DMS153 treated with DMSO at 0.1 percent for 48 hours (cell line): ENCODE measurements around the gene SLC23A2.

Source experiments
- DNase-seq: peaks from one replicate; lab custom pipeline; 2025; ENCODE audit not compliant: unreplicated experiment; lab: John Stamatoyannopoulos, UW

Gene SLC23A2

GRCh38 chr20:4904127-4904860 is 97.0 kb downstream of the SLC23A2 start:
- DNase-seq: no peak

GRCh38 chr20:4902788-4903187 is 98.5 kb downstream of the SLC23A2 start:
- DNase-seq: no peak

- no peak for DNase-seq
These were observed 100.1 kb downstream of the SLC23A2 start for GRCh38 chr20:4901031-4901818.

GRCh38 chr20:4898282-4899244 is 102.7 kb downstream of the SLC23A2 start:
- DNase-seq: no peak

- DNase-seq: no peak
These were observed 103.7 kb downstream of the SLC23A2 start for GRCh38 chr20:4897600-4897999.

- no peak for DNase-seq
These were observed 104.3 kb downstream of the SLC23A2 start for GRCh38 chr20:4896971-4897497.

- no peak for DNase-seq
These were observed 105.1 kb downstream of the SLC23A2 start for GRCh38 chr20:4896119-4896702.

GRCh38 chr20:4894981-4895381 is 106.3 kb downstream of the SLC23A2 start:
- no peak for DNase-seq

- DNase-seq: no peak
These were observed 106.9 kb downstream of the SLC23A2 start for GRCh38 chr20:4894409-4894808.

GRCh38 chr20:4893709-4894108 is 107.6 kb downstream of the SLC23A2 start:
- no peak for DNase-seq

- DNase-seq: no peak
These were observed 109.3 kb downstream of the SLC23A2 start for GRCh38 chr20:4891997-4892396.

GRCh38 chr20:4891190-4891763 is 110.0 kb downstream of the SLC23A2 start:
- DNase-seq: no peak

- DNase-seq: no peak
These were observed 111.9 kb downstream of the SLC23A2 start for GRCh38 chr20:4889446-4889845.

GRCh38 chr20:4887586-4887985 is 113.7 kb downstream of the SLC23A2 start:
- DNase-seq: no peak

- DNase-seq: no peak
These were observed 114.4 kb downstream of the SLC23A2 start for GRCh38 chr20:4886771-4887527.

- no peak for DNase-seq
These were observed 115.4 kb downstream of the SLC23A2 start for GRCh38 chr20:4885877-4886276.

GRCh38 chr20:4883546-4883945 is 117.8 kb downstream of the SLC23A2 start:
- DNase-seq: no peak

GRCh38 chr20:4883051-4883450 is 118.3 kb downstream of the SLC23A2 start:
- DNase-seq: no peak

GRCh38 chr20:4881006-4881730 is 120.1 kb downstream of the SLC23A2 start:
- DNase-seq: no peak
